Measurements from ENCODE around the gene CDK14.

The CDK14 gene

GRCh38 chr7:90677486-90678404, 81.6 kb downstream of the CDK14 start:
- in situ Hi-C loops (cut with MboI; ENCODE audit: low sequenced_read_pairs), result no loop called here

- in situ Hi-C loops (cut with MboI; ENCODE audit: low sequenced_read_pairs), result no loop called here
Measured at GRCh38 chr7:90678986-90679385, 82.9 kb downstream of the CDK14 start.

GRCh38 chr7:90680484-90680883, 84.4 kb downstream of the CDK14 start:
- in situ Hi-C loops (cut with MboI; ENCODE audit: low sequenced_read_pairs), result no loop called here

- in situ Hi-C loops (cut with MboI; ENCODE audit: low sequenced_read_pairs), result no loop called here
Measured at GRCh38 chr7:90681336-90682022, 85.4 kb downstream of the CDK14 start.

GRCh38 chr7:90686146-90686545, 90.0 kb downstream of the CDK14 start:
- in situ Hi-C loops (cut with MboI; ENCODE audit: low sequenced_read_pairs), result no loop called here

- in situ Hi-C loops (cut with MboI; ENCODE audit: low sequenced_read_pairs), result no loop called here
Measured at GRCh38 chr7:90688810-90689209, 92.7 kb downstream of the CDK14 start.

GRCh38 chr7:90689260-90689659, 93.1 kb downstream of the CDK14 start:
- in situ Hi-C loops (cut with MboI; ENCODE audit: low sequenced_read_pairs), result no loop called here

- in situ Hi-C loops (cut with MboI; ENCODE audit: low sequenced_read_pairs), result no loop called here
Measured at GRCh38 chr7:90690159-90690858, 94.2 kb downstream of the CDK14 start.

- in situ Hi-C loops (cut with MboI; ENCODE audit: low sequenced_read_pairs), result no loop called here
Measured at GRCh38 chr7:90692396-90692795, 96.3 kb downstream of the CDK14 start.

GRCh38 chr7:90692947-90693346, 96.8 kb downstream of the CDK14 start:
- in situ Hi-C loops (cut with MboI; ENCODE audit: low sequenced_read_pairs), result no loop called here

GRCh38 chr7:90693939-90694338, 97.8 kb downstream of the CDK14 start:
- in situ Hi-C loops (cut with MboI; ENCODE audit: low sequenced_read_pairs), result no loop called here

GRCh38 chr7:90698616-90699015, 102.5 kb downstream of the CDK14 start:
- in situ Hi-C loops (cut with MboI; ENCODE audit: low sequenced_read_pairs), result no loop called here

GRCh38 chr7:90701021-90701420, 104.9 kb downstream of the CDK14 start:
- in situ Hi-C loops (cut with MboI; ENCODE audit: low sequenced_read_pairs), result no loop called here

GRCh38 chr7:90701771-90702170, 105.7 kb downstream of the CDK14 start:
- in situ Hi-C loops (cut with MboI; ENCODE audit: low sequenced_read_pairs), result no loop called here

- in situ Hi-C loops (cut with MboI; ENCODE audit: low sequenced_read_pairs), result no loop called here
Measured at GRCh38 chr7:90705391-90706071, 109.4 kb downstream of the CDK14 start.

- in situ Hi-C loops (cut with MboI; ENCODE audit: low sequenced_read_pairs), result no loop called here
Measured at GRCh38 chr7:90706072-90706716, 110.1 kb downstream of the CDK14 start.

- in situ Hi-C loops (cut with MboI; ENCODE audit: low sequenced_read_pairs), result no loop called here
Measured at GRCh38 chr7:90708841-90709317, 112.8 kb downstream of the CDK14 start.

GRCh38 chr7:90709501-90710465, 113.7 kb downstream of the CDK14 start:
- in situ Hi-C loops (cut with MboI; ENCODE audit: low sequenced_read_pairs), result no loop called here

- in situ Hi-C loops (cut with MboI; ENCODE audit: low sequenced_read_pairs), result no loop called here
Measured at GRCh38 chr7:90710466-90710850, 114.3 kb downstream of the CDK14 start.
